ENCODE measurements around the gene LRRK2.

DNA sequence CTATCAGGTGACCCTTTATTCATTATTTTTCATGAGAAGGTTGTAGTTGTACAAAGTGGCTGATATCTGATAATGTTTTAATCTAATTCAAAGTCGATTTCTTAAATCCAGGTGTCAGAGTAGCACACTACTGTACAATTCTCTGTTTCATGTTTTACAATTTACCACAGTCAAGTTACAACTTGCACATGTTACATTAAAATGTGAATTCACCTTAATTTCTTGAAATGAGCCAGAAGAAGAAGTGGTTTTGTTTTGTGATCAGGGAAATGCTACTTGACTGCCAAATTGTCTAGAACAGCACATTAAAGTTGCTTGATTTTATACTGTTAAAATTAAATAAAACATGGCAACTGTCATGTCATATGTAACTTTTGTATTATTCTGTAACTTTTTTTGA, 23.2 kb downstream of the LRRK2 start:
- no peak for TF ChIP-seq GATA2 (IDR thresholded peaks at IDR 0.05; ENCODE audit: low read depth, low read length)
- no peak for TF ChIP-seq GATA3 (IDR thresholded peaks at IDR 0.05; ENCODE audit: low read depth, low read length)

All from SH-SY5Y (cell line).